H1 (cell line): ENCODE measurements around the gene CCDC28A. TPM values are rescaled to one million over a fixed set of nuclear protein-coding genes. Genes with fewer than 3 reads are reported as not detected.

Experiments
- ASH2L ChIP-seq: fragments of 200-600, 300-600 bp; sonication (generic); IDR thresholded peaks from one replicate; pipeline ENCODE4 v1.7.1; 2017; ENCODE audit warnings: low read length
- BRCA1 ChIP-seq: IDR thresholded peaks from 2 replicates; pipeline ENCODE4 v1.6.1; 2012; ENCODE audit warnings: low read depth, low read length, improper control_type of control experiment
- CBX5 ChIP-seq: fragments of 300-800, 300-1000 bp; sonication (generic); IDR thresholded peaks from 2 replicates; pipeline ENCODE4 v1.7.1; 2016; ENCODE audit warnings: antibody characterized with exemption, low read length, low read depth
- CEBPB ChIP-seq: IDR thresholded peaks from 2 replicates; pipeline ENCODE4 v1.6.1; 2012; ENCODE audit warnings: low read depth, low read length
- CTCF ChIP-seq, 3 experiments: IDR thresholded peaks; 1 replicate in 2 of 3; 2 replicates in 1 of 3; pipeline versions ENCODE4 v1.5.1 to v1.6.1; 2011; ENCODE audit warnings: low read length in 3 of 3, mild to moderate bottlenecking in 3 of 3, inconsistent platforms in 2 of 3, low read depth in 1 of 3, moderate library complexity in 1 of 3; ENCODE audit not compliant: insufficient read depth in 1 of 3; ENCODE audit errors: control extremely low read depth in 1 of 3
- EGR1 ChIP-seq: IDR thresholded peaks from 2 replicates; pipeline ENCODE4 v1.6.1; 2011; ENCODE audit warnings: low read depth, low read length, borderline replicate concordance
- EZH2 ChIP-seq: fragments of 200-600 bp; sonication (generic); IDR thresholded peaks from 2 replicates; pipeline ENCODE4 v1.7.1; 2012; ENCODE audit warnings: low read depth, mild to moderate bottlenecking, moderate library complexity, low read length, inconsistent platforms; ENCODE audit not compliant: severe bottlenecking
- FOSL1 ChIP-seq: IDR thresholded peaks from 2 replicates; pipeline ENCODE4 v1.6.1; 2011; ENCODE audit warnings: mild to moderate bottlenecking, low read depth, low read length, moderate library complexity; ENCODE audit not compliant: insufficient read depth
- GABPA ChIP-seq: IDR thresholded peaks from 2 replicates; pipeline ENCODE4 v1.6.1; 2011; ENCODE audit warnings: mild to moderate bottlenecking, low read length, moderate library complexity, borderline replicate concordance; ENCODE audit not compliant: insufficient read depth
- MAX ChIP-seq: IDR thresholded peaks from 2 replicates; pipeline ENCODE4 v1.6.1; 2012; ENCODE audit warnings: inconsistent platforms
- RAD21 ChIP-seq, 2 experiments: IDR thresholded peaks in 1 of 2; conservative IDR thresholded peaks in 1 of 2; 2 replicates each; pipeline ENCODE4 v1.6.1; 2011; ENCODE audit warnings: low read depth in 2 of 2, low read length in 2 of 2, improper control_type of control experiment in 1 of 2, inconsistent platforms in 1 of 2, mild to moderate bottlenecking in 1 of 2, moderate library complexity in 1 of 2
- RBBP5 ChIP-seq: IDR thresholded peaks from 2 replicates; pipeline ENCODE4 v1.7.1; 2012; ENCODE audit warnings: low read depth, mild to moderate bottlenecking, inconsistent platforms, low read length, moderate library complexity, borderline replicate concordance
- RFX5 ChIP-seq: IDR thresholded peaks from 2 replicates; pipeline ENCODE4 v1.6.1; 2011; ENCODE audit warnings: low read depth, low read length, improper control_type of control experiment, borderline replicate concordance
- RXRA ChIP-seq: IDR thresholded peaks from 2 replicates; pipeline ENCODE4 v1.6.1; 2011; ENCODE audit warnings: low read depth, mild to moderate bottlenecking, low read length, moderate library complexity; ENCODE audit not compliant: insufficient read depth
- SAP30 ChIP-seq: fragments of 300-600 bp; sonication (generic); IDR thresholded peaks from 2 replicates; pipeline ENCODE4 v1.7.1; 2012; ENCODE audit warnings: low read length, moderate library complexity, mild to moderate bottlenecking, inconsistent platforms; ENCODE audit not compliant: insufficient read depth, insufficient replicate concordance
- SRF ChIP-seq: IDR thresholded peaks from 2 replicates; pipeline ENCODE4 v1.6.1; 2011; ENCODE audit warnings: mild to moderate bottlenecking, low read depth, low read length, moderate library complexity
- USF2 ChIP-seq: IDR thresholded peaks from 2 replicates; pipeline ENCODE4 v1.6.1; 2011; ENCODE audit warnings: low read length, improper control_type of control experiment
- polyA plus RNA-seq, 7 experiments: library from polyadenylated mRNA; depleted of rRNA in 3 of 7; stranded (reverse) in 5 of 7; unstranded in 2 of 7; fragments of >200 nt in 5 of 7; fragments of 200-250 nt in 2 of 7; gene quantifications; 1 replicate in 5 of 7; 2 replicates in 1 of 7; 4 replicates in 1 of 7; pipeline versions ENCODE4 v1.2.1 to v1.2.3, GENCODE V29; 2011 to 2013; ENCODE audit warnings: missing spikeins in 2 of 7, mixed read lengths in 2 of 7
- total RNA-seq: library from RNA; stranded (reverse); fragmentation: NEBNext Ultra II Directional; extraction: Animal tissue kit (Norgen Biotek cat#: 25700); gene quantifications from 2 replicates; pipeline ENCODE4 v1.2.1, GENCODE V29; 2021
- TF ChIP-seq, protein P1 (sequence below): IDR thresholded peaks from 2 replicates; pipeline ENCODE4 v1.6.1; 2011; ENCODE audit warnings: low read depth, mild to moderate bottlenecking, low read length; ENCODE audit not compliant: insufficient read depth

Gene CCDC28A
- total and polyA plus RNA-seq, 2 of the 8 experiments (the other 6 are each of a cell fraction or from before 2014, with no cell fraction given): 9.6 to 12.1 TPM

DNA sequence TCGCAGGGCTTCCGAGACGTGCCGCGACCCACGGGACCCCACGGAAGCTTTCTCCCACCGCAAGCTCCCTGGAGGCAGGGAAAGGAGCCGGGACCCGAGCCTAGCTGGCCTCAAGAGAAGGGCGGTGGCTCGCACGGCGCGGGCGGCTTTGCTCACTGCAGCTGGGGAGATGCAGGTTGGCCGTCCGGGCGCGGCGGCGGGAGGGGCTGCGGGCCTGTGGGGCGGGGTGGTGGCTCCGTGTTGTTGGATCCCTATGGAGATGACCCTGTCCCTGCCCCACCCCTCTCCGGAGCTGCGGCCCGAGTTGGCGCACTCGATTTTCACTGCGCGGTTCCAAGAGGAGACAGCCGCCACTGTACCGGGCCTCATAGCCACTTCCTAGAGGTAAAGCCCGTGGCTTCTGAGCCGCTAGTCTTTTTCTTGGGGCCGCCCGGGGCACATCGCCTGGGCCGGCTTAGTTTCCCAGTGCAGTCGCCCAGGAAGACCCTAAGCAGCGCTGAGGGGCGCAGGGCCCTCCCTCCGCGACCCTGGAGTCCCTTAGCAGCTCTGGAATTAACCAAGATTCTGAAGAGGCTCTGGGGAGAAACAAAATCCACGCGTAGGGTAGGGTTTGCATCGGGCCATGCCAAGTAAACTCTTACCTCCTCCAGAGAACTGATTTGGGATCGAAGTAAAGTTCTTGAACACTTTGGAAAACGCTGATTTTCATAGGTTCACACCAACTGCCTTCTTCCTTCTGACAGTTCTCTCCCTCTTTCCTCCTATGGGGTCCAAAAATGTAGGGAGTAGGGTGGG, 22.4 kb downstream of the CCDC28A start, which contains the start of gene ECT2L (continued):
- TF ChIP-seq CTCF (IDR thresholded peaks at IDR 0.05; ENCODE audit: control extremely low read depth in 1 of 3, insufficient read depth in 1 of 3, low read depth in 1 of 3, low read length in 3 of 3) (no peak), GABPA (no peak), FOSL1 (no peak), EGR1 (no peak), BRCA1 (no peak), RBBP5 (0 out of 2 replicates have a peak, but pooled peaks have one; percentile 83), MAX (0 out of 2 replicates have a peak, but pooled peaks have one; percentile 20), RXRA (no peak), SRF (no peak), USF2 (peak; percentile 25; the same call in 1 of the 2 replicates), SAP30 (no peak), RFX5 (no peak), ASH2L (peak; percentile 62), CEBPB (no peak), CBX5 (no peak), EZH2 (no peak), RAD21 (IDR thresholded peaks at IDR 0.05 in 1 of 2, conservative IDR thresholded peaks at IDR 0.05 in 1 of 2; ENCODE audit: low read depth in 2 of 2, low read length in 2 of 2) (0 out of 4 replicates have a peak, but pooled peaks of 1 of the 2 experiments have one; percentile 0)
- TF ChIP-seq, protein P1, sequence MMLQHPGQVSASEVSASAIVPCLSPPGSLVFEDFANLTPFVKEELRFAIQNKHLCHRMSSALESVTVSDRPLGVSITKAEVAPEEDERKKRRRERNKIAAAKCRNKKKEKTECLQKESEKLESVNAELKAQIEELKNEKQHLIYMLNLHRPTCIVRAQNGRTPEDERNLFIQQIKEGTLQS: no peak
